Measurements from ENCODE around the gene KMT2B.

KMT2B gene

DNA sequence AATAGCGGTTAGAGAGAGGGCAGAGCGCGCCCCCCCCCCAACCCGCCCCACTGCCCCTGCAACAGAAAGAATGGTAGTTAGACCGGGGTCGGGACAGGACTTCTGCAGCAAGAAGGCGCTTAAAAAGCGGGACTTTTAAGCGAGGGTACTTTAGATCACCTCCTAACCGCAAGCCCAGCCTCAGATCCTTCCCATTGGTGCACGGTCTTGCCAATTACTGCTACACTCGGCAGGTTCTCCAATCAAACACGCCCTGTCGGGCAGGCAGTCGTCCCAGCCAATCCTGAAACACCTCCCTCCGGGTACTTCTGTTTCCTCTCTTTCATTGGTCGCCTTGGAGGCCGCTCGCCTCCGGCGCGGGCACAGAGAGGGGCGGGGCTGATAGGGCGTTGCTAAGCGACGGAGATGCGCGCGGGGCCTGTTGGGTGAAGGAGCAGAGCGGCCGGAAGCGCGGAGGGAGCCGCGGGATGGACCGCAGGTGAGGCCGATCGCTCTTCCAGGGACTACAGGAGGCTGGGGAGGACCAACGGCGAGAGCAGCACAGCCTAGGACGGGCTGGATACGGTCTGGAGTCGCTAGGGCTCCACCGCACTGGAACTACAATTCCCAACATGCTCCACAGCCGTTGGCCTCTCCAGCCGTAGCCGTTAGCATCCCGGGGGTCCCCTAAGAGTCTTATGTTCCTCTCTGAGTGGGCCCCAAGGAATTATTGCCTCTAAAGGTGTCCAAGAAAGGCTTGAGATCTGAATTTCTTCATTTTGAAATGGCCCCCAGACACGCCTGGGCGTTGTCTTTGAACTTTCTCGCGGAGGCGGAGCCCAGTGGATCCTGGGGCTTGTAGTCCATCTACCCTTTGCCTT, 40.2 kb downstream of the KMT2B start, which contains the start of gene PROSER3 (continued):
- TF ChIP-seq ZNF513 (tag by site-specific recombination; IDR thresholded peaks at IDR 0.05) (no peak), ZNF555 (tag by site-specific recombination; conservative IDR thresholded peaks at IDR 0.05) (no peak), SETDB1 (IDR thresholded peaks at IDR 0.05; ENCODE audit: insufficient read length, low read length) (no peak), ATF2 (tag by site-specific recombination; IDR thresholded peaks at IDR 0.05; ENCODE audit: low read depth) (no peak), ZFP69B (tag by site-specific recombination; IDR thresholded peaks at IDR 0.05) (peak; percentile 78), RBAK (tag by site-specific recombination; IDR thresholded peaks at IDR 0.05) (no peak), ZNF561 (tag by site-specific recombination; IDR thresholded peaks at IDR 0.05; ENCODE audit: borderline replicate concordance) (peak; percentile 91; the same call in 1 of the 2 replicates), ZNF19 (tag by site-specific recombination; IDR thresholded peaks at IDR 0.05; ENCODE audit: low read depth) (no peak), PRDM1 (tag by site-specific recombination; IDR thresholded peaks at IDR 0.05) (no peak), ZNF792 (tag by site-specific recombination; IDR thresholded peaks at IDR 0.05) (no peak), ZNF596 (tag by site-specific recombination; IDR thresholded peaks at IDR 0.05) (no peak), ZNF114 (tag by site-specific recombination; IDR thresholded peaks at IDR 0.05) (no peak), ZNF24 (tag by site-specific recombination; IDR thresholded peaks at IDR 0.05) (peak; percentile 81; the same call in 1 of the 2 replicates), ZSCAN16 (tag by site-specific recombination; IDR thresholded peaks at IDR 0.05) (no peak)
- TF ChIP-seq, protein P1, sequence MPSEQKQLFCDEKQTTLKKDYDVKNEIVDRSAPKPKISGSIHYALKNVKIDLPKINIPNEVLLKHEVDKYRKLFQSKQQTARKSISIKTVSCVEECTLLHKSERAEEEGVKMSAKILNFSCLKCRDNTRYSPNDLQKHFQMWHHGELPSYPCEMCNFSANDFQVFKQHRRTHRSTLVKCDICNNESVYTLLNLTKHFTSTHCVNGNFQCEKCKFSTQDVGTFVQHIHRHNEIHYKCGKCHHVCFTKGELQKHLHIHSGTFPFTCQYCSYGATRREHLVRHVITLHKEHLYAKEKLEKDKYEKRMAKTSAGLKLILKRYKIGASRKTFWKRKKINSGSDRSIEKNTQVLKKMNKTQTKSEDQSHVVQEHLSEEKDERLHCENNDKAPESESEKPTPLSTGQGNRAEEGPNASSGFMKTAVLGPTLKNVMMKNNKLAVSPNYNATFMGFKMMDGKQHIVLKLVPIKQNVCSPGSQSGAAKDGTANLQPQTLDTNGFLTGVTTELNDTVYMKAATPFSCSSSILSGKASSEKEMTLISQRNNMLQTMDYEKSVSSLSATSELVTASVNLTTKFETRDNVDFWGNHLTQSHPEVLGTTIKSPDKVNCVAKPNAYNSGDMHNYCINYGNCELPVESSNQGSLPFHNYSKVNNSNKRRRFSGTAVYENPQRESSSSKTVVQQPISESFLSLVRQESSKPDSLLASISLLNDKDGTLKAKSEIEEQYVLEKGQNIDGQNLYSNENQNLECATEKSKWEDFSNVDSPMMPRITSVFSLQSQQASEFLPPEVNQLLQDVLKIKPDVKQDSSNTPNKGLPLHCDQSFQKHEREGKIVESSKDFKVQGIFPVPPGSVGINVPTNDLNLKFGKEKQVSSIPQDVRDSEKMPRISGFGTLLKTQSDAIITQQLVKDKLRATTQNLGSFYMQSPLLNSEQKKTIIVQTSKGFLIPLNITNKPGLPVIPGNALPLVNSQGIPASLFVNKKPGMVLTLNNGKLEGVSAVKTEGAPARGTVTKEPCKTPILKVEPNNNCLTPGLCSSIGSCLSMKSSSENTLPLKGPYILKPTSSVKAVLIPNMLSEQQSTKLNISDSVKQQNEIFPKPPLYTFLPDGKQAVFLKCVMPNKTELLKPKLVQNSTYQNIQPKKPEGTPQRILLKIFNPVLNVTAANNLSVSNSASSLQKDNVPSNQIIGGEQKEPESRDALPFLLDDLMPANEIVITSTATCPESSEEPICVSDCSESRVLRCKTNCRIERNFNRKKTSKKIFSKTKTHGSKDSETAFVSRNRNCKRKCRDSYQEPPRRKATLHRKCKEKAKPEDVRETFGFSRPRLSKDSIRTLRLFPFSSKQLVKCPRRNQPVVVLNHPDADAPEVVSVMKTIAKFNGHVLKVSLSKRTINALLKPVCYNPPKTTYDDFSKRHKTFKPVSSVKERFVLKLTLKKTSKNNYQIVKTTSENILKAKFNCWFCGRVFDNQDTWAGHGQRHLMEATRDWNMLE (tag by site-specific recombination; conservative IDR thresholded peaks at IDR 0.05; ENCODE audit: low read depth), result peak; percentile 31; the same call in 1 of the 2 replicates
- TF ChIP-seq, protein P2, sequence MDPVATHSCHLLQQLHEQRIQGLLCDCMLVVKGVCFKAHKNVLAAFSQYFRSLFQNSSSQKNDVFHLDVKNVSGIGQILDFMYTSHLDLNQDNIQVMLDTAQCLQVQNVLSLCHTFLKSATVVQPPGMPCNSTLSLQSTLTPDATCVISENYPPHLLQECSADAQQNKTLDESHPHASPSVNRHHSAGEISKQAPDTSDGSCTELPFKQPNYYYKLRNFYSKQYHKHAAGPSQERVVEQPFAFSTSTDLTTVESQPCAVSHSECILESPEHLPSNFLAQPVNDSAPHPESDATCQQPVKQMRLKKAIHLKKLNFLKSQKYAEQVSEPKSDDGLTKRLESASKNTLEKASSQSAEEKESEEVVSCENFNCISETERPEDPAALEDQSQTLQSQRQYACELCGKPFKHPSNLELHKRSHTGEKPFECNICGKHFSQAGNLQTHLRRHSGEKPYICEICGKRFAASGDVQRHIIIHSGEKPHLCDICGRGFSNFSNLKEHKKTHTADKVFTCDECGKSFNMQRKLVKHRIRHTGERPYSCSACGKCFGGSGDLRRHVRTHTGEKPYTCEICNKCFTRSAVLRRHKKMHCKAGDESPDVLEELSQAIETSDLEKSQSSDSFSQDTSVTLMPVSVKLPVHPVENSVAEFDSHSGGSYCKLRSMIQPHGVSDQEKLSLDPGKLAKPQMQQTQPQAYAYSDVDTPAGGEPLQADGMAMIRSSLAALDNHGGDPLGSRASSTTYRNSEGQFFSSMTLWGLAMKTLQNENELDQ (tag by site-specific recombination; IDR thresholded peaks at IDR 0.05; ENCODE audit: low read depth), result no peak
- TF ChIP-seq, protein P3, sequence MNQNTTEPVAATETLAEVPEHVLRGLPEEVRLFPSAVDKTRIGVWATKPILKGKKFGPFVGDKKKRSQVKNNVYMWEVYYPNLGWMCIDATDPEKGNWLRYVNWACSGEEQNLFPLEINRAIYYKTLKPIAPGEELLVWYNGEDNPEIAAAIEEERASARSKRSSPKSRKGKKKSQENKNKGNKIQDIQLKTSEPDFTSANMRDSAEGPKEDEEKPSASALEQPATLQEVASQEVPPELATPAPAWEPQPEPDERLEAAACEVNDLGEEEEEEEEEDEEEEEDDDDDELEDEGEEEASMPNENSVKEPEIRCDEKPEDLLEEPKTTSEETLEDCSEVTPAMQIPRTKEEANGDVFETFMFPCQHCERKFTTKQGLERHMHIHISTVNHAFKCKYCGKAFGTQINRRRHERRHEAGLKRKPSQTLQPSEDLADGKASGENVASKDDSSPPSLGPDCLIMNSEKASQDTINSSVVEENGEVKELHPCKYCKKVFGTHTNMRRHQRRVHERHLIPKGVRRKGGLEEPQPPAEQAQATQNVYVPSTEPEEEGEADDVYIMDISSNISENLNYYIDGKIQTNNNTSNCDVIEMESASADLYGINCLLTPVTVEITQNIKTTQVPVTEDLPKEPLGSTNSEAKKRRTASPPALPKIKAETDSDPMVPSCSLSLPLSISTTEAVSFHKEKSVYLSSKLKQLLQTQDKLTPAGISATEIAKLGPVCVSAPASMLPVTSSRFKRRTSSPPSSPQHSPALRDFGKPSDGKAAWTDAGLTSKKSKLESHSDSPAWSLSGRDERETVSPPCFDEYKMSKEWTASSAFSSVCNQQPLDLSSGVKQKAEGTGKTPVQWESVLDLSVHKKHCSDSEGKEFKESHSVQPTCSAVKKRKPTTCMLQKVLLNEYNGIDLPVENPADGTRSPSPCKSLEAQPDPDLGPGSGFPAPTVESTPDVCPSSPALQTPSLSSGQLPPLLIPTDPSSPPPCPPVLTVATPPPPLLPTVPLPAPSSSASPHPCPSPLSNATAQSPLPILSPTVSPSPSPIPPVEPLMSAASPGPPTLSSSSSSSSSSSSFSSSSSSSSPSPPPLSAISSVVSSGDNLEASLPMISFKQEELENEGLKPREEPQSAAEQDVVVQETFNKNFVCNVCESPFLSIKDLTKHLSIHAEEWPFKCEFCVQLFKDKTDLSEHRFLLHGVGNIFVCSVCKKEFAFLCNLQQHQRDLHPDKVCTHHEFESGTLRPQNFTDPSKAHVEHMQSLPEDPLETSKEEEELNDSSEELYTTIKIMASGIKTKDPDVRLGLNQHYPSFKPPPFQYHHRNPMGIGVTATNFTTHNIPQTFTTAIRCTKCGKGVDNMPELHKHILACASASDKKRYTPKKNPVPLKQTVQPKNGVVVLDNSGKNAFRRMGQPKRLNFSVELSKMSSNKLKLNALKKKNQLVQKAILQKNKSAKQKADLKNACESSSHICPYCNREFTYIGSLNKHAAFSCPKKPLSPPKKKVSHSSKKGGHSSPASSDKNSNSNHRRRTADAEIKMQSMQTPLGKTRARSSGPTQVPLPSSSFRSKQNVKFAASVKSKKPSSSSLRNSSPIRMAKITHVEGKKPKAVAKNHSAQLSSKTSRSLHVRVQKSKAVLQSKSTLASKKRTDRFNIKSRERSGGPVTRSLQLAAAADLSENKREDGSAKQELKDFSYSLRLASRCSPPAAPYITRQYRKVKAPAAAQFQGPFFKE (tag by site-specific recombination; IDR thresholded peaks at IDR 0.05; ENCODE audit: borderline replicate concordance), result no peak
- TF ChIP-seq, protein P4, sequence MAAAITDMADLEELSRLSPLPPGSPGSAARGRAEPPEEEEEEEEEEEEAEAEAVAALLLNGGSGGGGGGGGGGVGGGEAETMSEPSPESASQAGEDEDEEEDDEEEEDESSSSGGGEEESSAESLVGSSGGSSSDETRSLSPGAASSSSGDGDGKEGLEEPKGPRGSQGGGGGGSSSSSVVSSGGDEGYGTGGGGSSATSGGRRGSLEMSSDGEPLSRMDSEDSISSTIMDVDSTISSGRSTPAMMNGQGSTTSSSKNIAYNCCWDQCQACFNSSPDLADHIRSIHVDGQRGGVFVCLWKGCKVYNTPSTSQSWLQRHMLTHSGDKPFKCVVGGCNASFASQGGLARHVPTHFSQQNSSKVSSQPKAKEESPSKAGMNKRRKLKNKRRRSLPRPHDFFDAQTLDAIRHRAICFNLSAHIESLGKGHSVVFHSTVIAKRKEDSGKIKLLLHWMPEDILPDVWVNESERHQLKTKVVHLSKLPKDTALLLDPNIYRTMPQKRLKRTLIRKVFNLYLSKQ (tag by site-specific recombination; IDR thresholded peaks at IDR 0.05; ENCODE audit: borderline replicate concordance), result no peak
